ENCODE measurements around the gene CIB2.

CIB2 gene

GRCh38 chr15:78082743-78083110 lies 48.5 kb downstream of the CIB2 start:
- no peak for DNase-seq

- DNase-seq, result no peak
Observed at GRCh38 chr15:78082106-78082742, 49.0 kb downstream of the CIB2 start.

DNA sequence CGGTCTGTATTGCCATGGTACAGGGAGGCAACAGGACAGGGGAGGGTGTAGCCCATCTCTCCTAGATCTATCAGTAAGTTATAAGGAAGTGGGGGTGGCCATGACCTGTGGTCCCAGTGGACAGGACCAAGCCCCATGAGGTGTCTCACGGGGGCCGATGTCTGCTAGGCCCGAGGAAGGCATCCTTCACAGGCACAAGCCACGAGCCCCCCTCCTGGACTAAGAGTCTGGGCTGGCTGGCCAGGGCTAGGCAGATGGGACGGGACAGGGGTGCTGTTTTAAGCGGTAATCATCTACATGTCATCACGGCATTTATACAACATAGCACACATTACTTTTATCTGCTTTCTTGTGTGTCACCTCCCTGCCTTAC lies 51.2 kb downstream of the CIB2 start:
- DNase-seq, result no peak

DNA sequence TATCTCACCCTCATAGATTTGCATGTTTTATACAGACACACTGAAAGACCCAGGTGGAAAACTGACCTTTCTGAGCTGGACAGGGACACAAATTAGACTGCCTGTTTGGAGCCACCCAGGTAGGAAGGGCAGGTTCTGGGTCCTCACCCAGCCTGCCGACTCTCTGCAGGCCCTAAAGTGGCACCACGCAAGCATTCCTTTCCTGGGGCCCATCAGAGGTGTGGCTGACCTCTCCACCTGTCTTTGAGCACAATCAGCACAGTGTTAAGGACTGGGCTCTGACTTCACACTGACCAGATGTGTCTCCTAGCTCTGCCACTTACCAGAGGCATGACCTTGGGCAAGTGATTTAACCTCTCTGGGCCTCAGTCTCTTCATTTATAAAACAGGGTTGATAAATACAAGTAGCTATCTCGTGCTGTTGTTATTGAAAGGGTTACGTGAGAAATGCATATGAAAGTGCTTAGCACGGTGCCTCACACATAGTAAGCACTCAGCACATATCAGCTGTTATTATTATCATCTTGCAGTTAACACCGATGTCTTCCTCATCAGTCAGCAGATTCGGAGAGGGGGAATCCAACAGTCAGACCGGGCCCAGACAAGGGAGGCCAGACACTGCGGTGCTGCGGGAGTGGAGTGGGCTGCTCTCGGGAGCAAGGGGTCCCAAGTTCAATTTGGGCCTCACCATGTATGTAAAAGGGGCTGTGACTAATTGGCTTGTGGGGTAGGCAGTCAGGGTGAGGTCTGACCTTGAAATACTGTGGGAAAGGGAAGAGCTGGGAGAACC lies 51.8 kb downstream of the CIB2 start:
- DNase-seq, result no peak

GRCh38 chr15:78077871-78078210 lies 53.4 kb downstream of the CIB2 start:
- DNase-seq, result no peak

- DNase-seq, result peak; percentile 82
Observed at GRCh38 chr15:78077053-78077870, 54.0 kb downstream of the CIB2 start, which contains the start of gene TBC1D2B. Gene TBC1D2B, minus strand, starts transcription at chr15:78077711. Its CDS starts 59 bp downstream, at chr15:78077652.

GRCh38 chr15:78076231-78077052 lies 54.8 kb downstream of the CIB2 start:
- no peak for DNase-seq

DNA sequence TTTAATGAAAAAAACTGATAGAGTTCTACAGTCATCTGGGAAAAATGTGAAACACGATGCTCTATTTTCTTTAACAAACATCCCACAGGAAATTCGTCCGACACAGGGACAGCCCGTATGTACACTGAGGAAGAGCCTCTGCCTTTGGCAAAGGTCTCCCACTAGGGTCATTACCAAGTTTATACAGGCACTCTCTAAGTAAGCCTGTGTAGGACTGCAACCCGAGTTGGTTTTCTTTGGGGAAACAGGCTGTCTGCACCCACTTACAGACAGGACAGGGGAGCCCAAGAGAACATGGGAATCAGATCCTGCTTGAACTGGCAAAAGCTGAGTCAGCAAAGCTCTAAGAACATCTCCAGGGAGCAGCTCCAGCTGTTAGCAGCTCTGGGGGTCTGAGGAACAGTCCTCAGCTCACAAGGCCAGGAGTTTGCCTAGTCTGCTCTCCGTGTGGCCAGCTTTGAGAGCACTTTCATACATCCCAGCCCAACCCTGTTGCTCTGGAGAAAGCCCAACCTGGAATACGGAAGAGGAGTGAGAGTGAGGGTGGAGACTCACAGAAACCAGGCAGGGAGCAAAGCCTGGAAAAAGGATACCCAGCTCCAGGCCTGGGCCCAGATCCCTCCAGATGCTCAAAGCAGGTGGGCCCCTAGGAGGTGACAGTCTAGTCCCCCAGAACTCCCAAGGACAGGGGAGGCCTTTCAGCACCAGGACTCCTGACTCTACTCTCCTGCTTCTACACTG lies 55.6 kb downstream of the CIB2 start:
- no peak for DNase-seq

DNA sequence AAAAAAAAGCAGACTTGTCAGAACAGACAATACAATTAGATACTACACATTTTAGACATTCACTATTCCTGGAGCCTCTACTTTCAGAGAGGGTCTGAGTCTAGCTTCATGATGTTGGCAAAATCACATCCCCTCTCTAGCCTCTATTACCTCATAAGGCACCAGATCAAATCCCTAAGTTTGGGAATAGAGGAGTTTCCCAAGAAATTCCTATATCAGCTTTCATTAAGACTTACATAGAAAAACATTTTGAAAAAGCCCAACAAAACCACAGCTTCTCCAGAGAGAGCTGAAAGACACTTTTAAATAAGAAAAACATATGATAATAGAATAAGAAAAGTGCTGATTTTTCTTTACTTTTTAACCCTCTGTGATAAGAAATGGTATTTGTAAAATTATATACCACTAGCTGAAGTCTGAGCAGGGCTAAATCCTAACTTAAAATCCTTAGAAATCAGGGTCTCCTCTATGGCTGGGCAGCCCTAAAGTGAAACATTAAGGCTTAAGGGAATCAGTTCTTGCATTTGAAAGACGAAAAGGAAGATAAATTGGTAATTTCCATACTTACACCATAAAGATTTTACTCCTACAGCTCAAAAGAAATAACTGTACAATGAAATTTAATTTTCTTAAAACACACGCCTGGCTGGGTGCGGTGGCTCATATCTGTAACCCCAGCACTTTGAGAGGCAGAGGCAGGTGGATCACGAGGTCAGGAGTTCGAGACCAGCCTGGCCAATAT lies 58.0 kb downstream of the CIB2 start:
- no peak for DNase-seq

GRCh38 chr15:78072080-78072892 lies 59.0 kb downstream of the CIB2 start:
- no peak for DNase-seq

DNA sequence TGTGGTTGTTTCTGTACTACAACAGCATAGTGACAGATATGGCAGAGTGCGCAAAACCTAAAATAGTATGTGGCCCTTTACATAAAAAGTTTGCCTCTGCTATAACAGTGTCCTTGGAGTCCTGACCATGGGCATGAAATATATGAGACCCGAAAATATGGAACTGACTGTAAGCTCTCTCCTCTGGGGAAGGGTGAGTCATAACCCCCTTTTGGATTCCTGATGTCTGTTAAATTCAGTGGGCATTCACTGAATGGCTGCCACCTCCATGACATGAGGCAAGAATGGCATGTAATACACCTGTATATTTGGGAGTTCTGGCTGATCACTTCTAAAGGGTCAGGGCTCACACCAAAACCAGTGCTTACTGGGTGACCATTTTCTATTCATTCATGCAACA lies 59.9 kb downstream of the CIB2 start:
- no peak for DNase-seq

DNA sequence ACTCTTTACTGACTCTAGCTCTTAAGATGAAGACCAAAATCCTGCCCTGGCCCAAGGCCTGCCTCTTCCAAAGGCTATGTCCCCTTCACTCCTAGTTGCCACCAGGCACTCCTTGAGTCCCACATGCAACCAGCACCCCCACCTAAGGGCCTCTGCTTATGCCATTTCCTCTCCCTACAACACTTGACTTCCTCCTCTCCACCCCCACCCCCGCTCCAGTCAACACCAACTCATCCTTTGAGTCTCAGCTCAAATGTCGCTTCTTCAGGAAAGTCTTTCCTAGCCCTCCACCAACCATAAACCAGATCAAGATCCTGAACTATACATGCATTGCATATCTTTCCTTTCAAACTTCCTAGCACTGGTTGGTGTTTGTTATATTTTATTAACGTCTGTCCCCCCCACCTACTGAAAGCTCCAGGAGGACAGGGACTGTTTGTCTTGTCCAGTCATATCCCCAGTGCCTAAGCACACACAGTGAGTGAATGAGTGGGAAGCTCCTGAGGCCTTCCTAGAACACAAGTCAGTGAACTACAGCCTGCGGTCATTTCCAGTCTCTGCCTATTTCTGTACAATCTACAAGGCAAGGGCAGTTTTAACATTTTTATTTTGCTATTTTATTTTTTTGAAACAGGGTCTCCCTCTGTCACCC lies 61.1 kb downstream of the CIB2 start:
- DNase-seq, result peak; percentile 63

GRCh38 chr15:78069462-78070029 lies 61.7 kb downstream of the CIB2 start:
- DNase-seq, result no peak

DNA sequence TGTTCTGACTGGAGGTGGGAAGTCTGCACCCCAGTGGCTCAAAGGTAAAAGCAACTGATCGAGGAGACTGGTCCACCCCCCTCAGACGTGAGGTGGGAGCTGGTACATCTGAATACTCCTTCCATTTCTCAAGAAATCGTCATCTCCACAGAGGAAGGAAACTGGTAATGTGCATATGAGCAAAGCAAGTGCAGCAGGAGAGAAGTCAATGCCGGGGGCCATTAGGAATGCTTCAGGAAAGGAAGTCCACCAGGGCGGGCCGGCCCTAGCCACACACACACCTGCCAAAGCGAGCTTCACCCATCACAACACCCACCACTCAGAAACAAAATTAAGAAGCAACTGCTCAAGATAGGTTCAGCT lies 62.2 kb downstream of the CIB2 start:
- DNase-seq, result no peak

DNA sequence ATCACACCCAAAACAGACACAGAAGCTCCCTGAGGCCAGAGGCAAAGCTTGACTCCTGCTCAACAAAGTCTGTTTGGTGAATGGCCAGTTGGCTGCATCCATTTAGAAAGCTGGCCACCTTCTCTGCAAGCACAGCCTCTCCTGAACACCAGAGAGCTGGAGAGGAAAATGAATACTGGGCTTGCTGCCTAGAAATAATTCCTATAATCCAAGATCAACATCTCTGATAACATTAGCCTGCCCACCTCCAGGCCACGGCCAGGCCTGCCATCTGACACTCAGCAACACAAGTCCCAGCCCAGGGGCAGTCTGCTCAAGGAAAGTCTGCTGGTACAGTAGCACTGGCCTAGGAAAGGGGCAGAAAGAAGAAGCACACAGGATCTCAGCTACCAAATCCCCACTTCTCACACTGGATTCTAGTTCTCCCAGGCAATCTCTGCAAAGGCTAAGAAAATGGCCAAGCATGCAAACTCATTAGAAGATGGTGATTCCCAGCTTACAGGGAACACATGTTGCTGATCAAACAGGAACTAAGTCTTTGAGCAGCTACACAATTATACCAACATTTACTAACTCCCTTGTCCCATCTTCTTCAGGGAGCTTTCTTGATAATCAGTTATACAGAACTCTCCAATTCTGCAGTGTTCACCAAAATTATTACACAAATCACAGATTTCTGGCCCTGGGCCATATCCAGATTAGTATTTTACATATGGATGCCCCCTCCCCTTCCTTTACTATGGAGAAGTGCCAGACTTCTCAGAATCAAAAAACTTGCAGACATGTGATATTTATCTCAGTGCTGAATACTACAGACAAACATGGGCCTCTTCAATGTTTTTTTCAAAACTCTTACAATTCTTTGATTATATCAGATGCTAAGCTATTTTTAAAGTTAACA lies 63.7 kb downstream of the CIB2 start:
- DNase-seq, result no peak

- no peak for DNase-seq
Observed at GRCh38 chr15:78065973-78066946, 65.0 kb downstream of the CIB2 start.

DNA sequence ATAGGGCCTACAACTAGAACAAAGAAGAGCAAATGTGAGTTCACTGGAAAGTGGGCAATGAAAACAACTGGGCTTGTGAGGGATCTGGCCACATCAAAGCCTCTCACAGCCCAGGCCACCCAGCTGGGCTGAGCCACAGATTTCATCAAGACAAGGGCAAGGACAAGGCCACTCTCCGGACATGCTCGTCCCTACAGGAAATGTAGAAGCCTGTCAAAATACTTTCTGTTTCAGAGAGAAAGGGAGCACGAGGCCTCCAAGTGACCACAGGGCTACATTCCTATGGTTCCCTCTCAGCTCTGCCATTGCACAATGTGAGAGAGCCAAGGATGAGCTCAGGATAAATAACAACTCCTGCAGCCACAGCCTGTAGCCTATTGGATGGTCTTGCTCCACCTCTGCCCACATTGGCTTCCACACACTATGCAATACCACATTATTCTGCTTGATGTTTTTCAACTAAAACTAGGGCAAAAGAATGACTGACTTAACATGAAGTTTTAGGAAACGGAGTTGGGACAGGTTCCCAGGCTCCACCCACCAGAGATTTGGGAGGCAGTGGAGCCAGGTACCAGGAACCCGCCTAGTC lies 65.9 kb downstream of the CIB2 start:
- no peak for DNase-seq

Data from stimulated activated CD4-positive, alpha-beta T cell treated with anti-CD3 and anti-CD28 coated beads, Interleukin-15, amount 100 ng/mL, for 24 hours (primary cell).